GM19193 (cell line): ENCODE results near the gene PTK6.

Source experiments
- POLR2A ChIP-seq: IDR thresholded peaks from 4 replicates; pipeline ENCODE4 v1.6.1; 2011; ENCODE audit not compliant: insufficient read depth, insufficient read length; ENCODE audit errors: extremely low read depth

Gene PTK6

DNA sequence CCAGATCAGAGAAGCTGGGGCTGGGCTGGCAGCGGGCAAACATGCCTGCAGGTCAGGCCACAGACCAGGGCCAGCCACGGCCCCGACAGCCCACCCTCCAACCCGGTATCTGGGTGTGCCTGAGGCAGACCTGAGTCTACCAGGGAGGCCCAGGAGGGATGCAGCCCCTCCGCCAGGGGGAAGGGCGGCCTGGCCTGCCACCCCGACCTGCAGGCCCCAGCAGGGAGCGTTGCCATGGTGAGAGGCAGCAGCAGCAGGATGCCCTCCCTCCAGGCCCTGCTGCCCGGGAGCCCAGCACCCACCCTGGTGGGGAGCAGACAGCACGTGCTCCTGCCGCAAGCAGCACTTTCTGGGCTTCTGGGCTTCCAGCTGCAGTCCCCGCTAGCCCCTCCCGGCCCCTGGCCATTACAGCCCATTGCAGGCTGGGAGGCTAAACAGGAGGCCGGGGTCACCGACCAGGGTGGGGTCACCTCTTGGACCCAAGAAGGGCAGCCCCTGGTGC, 34.5 kb downstream of the PTK6 start:
- TF ChIP-seq POLR2A, result no peak

DNA sequence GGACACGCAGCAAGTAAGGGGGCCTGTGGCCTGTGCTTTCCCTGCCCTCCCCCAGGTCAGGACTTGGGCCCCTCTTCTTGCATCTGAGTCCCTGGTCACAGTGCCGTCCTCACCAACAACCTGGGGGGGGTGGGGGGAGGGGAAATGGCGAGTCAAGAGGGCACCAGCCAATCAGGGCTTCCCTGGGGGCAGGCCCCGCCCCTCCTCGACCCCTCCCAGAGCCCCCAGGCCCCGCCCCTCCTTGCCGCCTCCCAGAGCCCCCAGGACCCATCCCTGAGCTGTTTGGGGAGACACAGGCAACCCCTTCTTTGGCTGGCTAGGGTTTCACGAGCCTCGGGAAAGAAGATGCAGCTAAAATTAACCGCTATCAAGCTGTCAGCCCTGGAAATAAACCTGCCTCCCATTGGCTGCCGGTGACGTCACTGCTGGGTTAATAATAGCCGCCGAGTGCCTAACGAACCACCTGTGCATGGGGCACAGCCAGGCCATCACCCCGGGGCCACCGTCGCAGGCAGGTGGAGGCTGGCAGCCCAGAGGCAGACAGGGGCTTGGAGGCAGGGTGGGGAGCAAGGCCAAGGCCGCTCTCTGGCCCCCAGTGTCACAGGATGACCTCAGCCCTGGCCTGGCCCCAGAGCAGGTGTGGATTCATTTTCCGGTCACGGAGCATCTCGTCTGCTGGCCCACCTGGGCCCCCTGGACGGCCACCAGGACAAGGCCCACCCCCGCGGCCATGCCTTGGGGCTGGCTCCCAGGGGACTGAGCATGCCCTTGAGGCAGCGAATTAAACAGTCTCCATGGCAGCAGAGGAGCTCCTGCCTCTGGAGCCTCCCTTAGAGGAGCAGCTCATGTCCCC, 35.1 kb downstream of the PTK6 start:
- no peak for TF ChIP-seq POLR2A

DNA sequence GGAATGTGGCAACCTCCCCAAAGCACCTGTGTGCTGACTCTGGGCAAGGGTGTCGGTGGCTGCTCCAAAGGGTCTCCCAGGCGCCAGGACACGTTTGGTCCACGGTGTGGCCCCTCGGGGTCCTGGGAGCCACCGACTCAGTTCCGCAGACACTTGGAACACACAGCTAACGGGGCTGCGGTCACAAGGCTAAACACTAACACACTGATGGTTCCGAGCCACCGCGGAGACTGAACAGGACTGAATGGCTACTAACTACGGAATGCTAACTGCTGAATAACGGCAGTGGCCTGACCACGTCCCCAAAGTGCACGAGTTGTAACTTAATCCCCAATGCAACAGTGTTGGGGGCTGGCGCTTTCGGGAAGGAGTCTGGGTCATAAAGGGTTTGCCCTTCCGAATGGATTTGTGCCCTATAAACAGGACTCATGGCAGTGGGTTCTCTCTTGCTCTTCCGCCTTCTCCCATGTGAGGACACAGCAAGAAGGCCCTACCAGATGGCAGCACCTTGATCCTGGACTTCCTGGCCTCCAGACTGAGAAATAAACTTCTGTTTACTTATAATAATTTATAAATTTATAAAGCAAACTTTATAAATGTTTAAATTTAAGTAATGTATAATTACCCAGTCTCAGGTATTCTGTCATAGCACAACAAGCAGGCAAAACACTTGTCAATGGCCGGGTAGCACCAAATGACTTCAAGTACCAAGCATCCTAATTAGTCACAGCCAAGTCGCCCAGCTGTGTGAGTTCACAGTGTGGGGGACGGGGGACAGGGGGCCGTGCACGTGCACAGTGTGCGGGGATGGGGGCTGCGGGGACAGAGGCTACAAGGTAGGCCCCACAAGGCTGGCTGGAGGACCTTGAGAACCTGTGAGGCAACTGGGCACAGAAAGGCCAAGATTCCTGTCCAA, 36.0 kb downstream of the PTK6 start:
- no peak for TF ChIP-seq POLR2A

DNA sequence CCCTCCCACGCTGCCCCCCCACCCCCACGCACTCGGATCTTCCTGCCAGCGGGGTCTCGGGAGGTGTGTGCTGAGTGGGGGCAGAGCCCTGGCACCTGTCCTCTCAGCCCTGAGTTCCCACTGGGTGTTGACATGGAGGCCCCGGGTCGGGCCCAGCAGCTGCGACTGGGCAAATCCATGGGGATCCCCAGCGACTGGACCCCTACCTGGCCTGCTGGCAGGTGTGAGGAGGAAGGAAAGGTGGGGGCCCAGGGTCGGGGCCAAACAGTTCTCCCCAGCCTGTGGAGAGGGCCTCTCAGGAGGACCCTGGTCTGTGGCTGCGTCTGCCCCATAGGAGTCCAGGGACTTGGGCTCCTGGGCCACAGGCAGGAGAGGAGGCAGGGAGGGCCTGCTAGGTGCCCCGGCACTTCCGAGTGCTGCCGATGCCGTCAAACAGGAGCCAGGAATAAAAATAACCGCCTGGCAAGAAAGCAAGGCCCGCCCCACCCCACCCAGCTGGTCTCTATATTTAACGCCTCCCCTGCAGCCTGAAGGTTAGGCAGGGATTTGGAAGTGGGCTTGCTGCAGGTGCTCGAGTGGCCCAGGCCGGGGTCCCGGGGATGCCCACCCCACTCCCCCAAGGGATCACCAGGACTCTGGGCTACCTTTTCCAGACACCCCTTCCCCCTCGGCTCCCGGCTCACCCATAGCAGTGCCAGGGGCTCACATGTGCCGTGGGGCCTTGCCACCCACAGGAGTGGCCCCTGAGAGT, 36.9 kb downstream of the PTK6 start:
- no peak for TF ChIP-seq POLR2A

DNA sequence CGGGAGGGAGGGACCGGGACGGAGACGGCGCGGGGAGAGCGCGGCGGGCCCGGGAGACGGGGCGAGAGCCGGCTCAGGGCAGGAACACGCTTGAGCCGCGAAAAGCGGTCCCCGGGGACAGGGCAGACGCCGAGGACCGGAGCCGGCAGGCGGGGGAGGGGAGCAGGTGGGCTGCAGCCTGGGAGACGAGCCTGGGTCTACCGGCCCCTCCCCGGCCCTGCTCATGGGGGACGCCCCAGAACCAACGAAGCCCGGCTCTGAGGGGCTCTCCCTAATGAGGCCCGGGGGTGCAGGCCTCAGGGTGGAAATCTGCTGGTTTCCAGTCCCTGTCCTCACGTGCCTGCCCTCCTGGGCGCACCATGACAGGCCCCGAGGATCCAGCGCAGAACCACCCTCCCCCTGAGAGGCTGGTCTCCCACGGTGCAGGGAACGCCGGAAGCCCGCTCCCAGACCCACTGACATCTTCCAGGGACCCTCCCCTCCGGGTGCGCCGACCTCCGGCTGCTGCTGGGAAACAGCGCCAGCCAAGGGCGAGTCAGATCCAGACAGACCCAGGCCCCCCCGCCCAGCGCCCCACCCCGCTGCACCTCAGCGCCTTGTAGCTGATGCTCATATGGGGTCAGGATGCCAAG, 37.7 kb downstream of the PTK6 start:
- TF ChIP-seq POLR2A, result no peak

DNA sequence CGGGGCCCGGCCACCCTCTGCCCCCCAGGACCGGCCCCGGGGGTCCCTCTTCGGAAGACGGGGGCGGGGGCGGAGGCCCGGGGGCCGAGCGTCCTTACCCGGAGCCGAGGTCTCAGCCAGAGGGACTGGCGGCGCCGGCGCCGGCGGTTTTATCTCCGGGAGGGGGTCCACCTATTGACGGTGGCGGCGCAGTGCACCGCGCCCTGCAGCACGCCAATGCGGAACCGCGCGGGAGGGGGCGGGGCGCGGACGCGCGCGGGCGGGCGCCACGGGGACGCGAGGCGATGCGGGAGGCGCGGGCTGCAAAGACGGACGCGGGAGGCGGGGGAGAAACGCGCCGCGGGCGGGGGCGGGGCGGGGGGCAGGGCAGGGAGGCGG, 38.2 kb downstream of the PTK6 start, which contains the start of gene EEF1A2:
EEF1A2 (minus strand) TSS at position 124 of the 378 bp plus-strand sequence. CDS start 1,320 bp downstream, outside the sequence.
- TF ChIP-seq POLR2A, result no peak

DNA sequence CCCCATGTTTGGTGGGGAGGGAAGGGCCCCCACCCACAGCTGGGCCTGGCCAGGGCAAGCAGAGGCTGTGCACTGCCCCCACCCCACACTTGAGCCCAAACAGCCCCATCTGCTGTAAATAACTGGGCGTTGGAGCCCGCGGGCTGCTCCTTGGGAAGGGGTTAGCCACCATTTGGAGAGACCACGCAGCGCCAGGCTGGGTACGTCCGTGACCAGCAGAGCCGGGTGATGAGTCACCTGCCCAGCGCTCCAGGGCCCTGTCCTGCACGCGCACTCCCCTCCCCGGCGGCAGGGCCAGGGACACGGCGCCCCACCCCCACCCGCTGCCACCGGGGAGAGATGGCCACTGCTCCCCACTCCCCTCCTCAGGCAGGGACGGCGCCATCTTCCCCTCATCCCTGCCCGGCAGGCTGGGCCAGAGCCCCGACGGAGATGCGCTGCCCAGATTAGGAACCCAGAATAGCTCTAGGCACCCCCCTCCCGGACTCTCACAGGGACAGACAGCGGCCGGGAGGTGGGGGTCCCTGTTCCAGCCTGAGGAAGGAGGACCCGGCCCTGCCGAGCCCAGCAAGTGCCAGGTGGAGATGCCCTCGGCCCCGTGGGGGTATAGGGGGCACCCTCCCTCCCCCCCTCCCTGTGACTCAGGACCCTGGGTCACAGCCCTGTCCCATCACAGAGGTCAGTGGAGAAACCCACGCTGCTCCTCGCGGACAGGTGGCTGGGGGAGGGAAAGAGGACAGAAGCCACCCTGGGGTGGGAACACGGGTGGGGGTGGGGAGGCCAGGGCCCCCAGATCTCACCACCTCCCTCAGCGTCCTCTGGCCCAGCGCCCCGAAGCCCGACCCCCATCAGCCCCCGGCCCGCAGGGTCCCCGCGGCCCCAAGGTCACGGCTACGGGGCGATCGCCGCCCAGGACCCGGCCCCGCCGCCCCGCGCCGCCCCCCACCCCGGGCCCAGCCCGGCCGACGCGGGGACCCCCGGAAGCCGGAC, 38.9 kb downstream of the PTK6 start:
- no peak for TF ChIP-seq POLR2A

DNA sequence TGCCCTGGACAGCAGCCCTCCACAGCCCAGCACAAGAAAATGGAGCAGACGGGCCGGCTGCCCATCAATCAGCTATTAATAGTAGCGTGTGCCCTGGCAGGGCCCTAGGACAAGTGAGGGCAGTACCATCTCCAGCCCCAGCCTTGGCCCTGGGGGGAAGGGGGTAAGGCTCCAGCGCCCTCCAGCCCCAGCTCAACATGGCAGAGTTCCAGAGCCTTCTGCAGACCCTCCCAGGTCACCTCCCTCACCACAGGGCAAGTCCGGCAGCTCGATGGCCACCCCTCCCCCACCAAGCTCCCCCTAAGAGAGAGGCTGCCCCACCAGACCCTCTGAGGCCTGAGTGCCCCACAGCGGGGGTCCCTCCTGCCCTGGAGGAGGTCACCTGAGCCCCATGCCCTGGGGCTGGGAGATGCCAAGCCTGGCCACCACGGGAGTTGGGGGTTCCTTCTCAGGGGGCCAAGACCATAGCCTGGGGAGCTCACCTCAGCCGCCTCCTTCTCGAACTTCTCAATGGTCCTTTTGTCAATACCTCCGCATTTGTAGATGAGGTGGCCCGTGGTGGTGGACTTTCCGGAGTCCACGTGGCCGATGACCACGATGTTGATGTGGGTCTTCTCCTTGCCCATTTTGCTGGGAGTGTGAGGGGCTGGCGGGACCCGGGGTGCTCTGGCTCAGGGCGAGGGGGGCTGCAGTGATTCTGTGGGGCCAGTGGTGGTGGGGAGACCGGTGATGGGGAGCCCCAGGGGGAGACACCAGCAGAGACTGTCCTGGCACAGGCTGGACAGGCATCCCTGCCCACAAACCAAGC, 39.8 kb downstream of the PTK6 start:
- no peak for TF ChIP-seq POLR2A

DNA sequence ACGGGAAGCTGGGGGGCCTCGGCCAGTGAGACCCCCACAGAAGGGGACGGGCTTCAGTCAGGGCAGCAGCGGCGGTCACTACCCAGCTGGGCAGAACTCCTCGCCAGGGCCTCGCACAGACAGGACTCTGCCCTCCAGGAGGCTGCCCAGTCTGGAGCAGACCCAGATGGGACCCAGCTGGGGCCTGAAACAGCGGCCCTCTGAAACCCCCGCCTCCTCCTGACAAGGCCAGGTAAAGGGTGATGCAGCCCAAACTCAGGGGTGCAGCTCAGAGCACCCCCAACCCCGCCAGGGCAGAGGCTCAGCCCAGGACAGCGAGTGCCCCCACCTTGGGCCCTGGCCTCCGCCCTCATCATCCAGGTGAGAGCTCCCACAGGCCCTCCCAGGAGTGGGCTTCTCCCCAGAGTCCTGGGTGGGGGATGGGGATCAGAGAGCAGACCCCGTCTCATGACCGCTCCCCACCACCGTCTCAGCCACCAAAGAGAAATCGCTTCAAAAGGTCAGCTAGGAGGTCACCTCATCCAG, 40.5 kb downstream of the PTK6 start:
- no peak for TF ChIP-seq POLR2A

DNA sequence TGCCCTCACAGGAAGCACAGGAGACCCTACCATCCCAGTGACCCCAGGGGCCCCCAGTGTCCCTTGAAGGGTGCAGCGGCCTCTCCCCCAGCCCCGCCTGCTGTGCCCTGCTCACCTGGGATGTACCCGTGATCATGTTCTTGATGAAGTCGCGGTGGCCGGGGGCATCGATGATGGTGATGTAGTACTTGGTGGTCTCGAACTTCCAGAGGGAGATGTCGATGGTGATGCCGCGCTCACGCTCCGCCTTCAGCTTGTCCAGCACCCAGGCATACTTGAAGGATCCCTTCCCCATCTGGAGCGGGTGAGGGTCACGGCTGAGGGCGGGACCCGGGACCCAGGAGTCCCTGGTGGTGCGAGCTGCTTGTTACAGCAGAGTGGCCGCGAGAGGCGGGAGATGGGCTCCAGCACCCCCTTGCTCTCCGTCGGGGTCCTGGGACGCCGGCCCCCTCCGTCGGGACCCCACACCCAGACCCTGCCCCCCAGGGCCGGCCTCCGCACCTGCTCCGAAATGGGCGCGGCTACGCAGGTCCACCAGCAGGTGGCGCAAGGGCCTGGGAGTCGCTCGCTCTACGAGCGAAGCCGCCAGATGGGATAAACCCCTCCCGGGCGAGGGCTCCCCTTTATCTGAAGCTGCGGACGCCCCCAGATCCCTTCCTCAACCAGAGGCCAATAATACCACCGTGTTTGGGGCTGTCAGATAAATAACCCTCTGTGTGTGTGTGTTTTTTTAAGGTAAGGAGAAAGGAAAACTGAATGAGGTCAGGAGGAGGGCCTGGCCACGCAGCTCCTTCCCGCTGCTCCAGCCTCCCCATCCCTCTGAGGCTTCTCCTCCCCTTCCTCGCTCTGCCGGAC, 41.2 kb downstream of the PTK6 start:
- no peak for TF ChIP-seq POLR2A

DNA sequence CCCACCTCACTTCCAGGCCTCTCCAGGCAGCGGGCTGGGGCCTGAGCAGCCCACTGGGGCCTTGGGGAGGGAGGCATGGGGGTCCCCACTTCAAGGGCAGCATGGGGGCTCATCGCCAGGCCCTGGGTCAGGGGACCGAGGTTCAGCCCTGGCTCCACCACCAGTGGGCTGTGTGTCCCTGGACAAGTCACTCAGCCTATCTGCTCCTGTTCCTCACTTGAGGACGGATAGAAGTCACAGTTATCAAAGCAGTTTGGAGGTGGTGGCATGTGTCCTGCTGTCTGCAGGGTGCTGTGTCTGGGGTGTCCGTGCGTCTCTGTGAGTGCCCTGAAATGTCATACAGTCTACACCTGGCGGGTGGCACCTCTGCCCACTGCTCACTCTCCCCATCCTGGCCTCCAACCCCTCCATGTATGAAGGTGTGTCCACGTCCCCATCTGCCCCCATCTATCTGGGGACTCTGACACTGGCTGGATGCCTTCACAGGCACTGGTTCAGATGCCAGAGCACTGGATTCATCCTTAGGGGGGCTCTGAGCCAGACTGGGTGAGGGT, 41.9 kb downstream of the PTK6 start:
- TF ChIP-seq POLR2A, result no peak
